Transverse colon (tissue), 4 donors: Measurements from ENCODE around the gene C9orf50. TPM values are rescaled to one million over a fixed set of nuclear protein-coding genes. Genes with fewer than 3 reads are reported as not detected.
A peak's percentile ranks its signal among the peaks of the same experiment; 100 is the strongest.

Source experiments
- DNase-seq: peaks from one replicate; pipeline ENCODE4 v3.0.0-alpha.2; 2019
- H3K27ac ChIP-seq, 4 donors: fragments of 200-600 bp; sonication (generic); 2 replicates each; pipeline ENCODE4 v1.5.1; 2016 to 2018; ENCODE audit warnings: inconsistent platforms in 4 of 4
- H3K27me3 ChIP-seq: fragments of 200-600 bp; sonication (generic); 2 replicates; pipeline ENCODE4 v1.5.1; 2017; ENCODE audit warnings: inconsistent platforms
- H3K36me3 ChIP-seq, 4 donors: fragments of 200-600 bp; sonication (generic); 2 replicates each; pipeline ENCODE4 v1.5.1; 2017 to 2019; ENCODE audit warnings: inconsistent platforms in 4 of 4
- H3K4me1 ChIP-seq, 4 donors: fragments of 200-600 bp; sonication (generic); 2 replicates each; pipeline ENCODE4 v1.5.1; 2017 to 2020; ENCODE audit warnings: inconsistent platforms in 4 of 4
- H3K4me3 ChIP-seq, 4 donors: fragments of 200-600 bp; sonication (generic); 1 replicate in 1 of 4; 2 replicates in 3 of 4; pipeline versions ENCODE4 v1.5.1 to v1.6.1; 2017 to 2019; ENCODE audit warnings: inconsistent platforms in 4 of 4
- H3K9me3 ChIP-seq, 2 donors: fragments of 200-600 bp; sonication (generic); 2 replicates each; pipeline ENCODE4 v1.5.1; 2017 to 2019; ENCODE audit warnings: inconsistent platforms in 2 of 2
- EP300 ChIP-seq: sonication (generic); formaldehyde crosslinking; IDR thresholded peaks from one replicate; pipeline ENCODE4 v1.6.1; 2017; ENCODE audit warnings: antibody characterized with exemption, low read depth
- POLR2A ChIP-seq: fragments of 450-650 bp; IDR thresholded peaks from one replicate; pipeline ENCODE4 v1.6.1; 2016; ENCODE audit warnings: antibody characterized with exemption, mild to moderate bottlenecking, moderate library complexity
- POLR2AphosphoS5 ChIP-seq, 3 donors: sonication (generic); formaldehyde crosslinking; IDR thresholded peaks; one replicate each; pipeline ENCODE4 v1.6.1; 2016; ENCODE audit warnings: antibody characterized with exemption in 3 of 3
- WGBS, 2 donors: methylation state at CpG; one replicate each; pipeline ENCODE4 v1.1.5; 2018; ENCODE audit warnings: low coverage in 1 of 2; 5-methylcytosine and 5-hydroxymethylcytosine counted together
- in situ Hi-C, 4 donors: fragments of 200-750 bp; cut with MboI; loops; one replicate each; pipeline versions ENCODE4 v1.15.0 to v1.15.1; 2017; ENCODE audit warnings: low sequenced_read_pairs in 3 of 4, low pct_ligation_motif_present in 1 of 4, low pct_unique_long_range_greater_than_20kb in 1 of 4
- intact Hi-C: fragments of 100-400 bp; cut with DNase I; formaldehyde crosslinking; loops from one replicate; pipeline ENCODE4 v1.15.1; 2023; ENCODE audit warnings: low total_unique reads
- total RNA-seq, 4 donors: library from RNA; depleted of rRNA; stranded (reverse); fragments of >200 nt; gene quantifications; one replicate each; pipeline ENCODE4 v1.1.0, GENCODE V29; 2016
- TF ChIP-seq, protein P1 (sequence below), 5 experiments: fragments of 200-600 bp in 3 of 5; fragments of 450-650 bp in 2 of 5; sonication (generic) in 3 of 5; IDR thresholded peaks; 1 replicate in 2 of 5; 2 replicates in 3 of 5; pipeline ENCODE4 v1.5.1; 2016 to 2017; ENCODE audit warnings: antibody characterized with exemption in 5 of 5, inconsistent platforms in 3 of 5, mild to moderate bottlenecking in 2 of 5, moderate library complexity in 1 of 5

Gene C9orf50
- total RNA-seq, 4 donors from 2014 or later, result not detected

GRCh38 chr9:129630967-129631673 lies 10.2 kb upstream of the C9orf50 start:
- no peaks in the 10 kb centered on the region for H3K27me3 ChIP-seq
- no peak overlapping the region for H3K27ac ChIP-seq
- WGBS, 2 donors, result 76 to 89% methylated on average over 5 to 21 of the region's 21 CpGs
- peaks cover 0 to 22% (median 8%) of the 10 kb centered on the region in 4 donors for H3K36me3 ChIP-seq
- in situ Hi-C loops (no loop called here), intact Hi-C loops (no loop called here)
- no peak for TF ChIP-seq POLR2A
- TF ChIP-seq POLR2AphosphoS5 (IDR thresholded peaks at IDR 0.05), result no peak
- TF ChIP-seq EP300, result no peak
- TF ChIP-seq, protein P1, sequence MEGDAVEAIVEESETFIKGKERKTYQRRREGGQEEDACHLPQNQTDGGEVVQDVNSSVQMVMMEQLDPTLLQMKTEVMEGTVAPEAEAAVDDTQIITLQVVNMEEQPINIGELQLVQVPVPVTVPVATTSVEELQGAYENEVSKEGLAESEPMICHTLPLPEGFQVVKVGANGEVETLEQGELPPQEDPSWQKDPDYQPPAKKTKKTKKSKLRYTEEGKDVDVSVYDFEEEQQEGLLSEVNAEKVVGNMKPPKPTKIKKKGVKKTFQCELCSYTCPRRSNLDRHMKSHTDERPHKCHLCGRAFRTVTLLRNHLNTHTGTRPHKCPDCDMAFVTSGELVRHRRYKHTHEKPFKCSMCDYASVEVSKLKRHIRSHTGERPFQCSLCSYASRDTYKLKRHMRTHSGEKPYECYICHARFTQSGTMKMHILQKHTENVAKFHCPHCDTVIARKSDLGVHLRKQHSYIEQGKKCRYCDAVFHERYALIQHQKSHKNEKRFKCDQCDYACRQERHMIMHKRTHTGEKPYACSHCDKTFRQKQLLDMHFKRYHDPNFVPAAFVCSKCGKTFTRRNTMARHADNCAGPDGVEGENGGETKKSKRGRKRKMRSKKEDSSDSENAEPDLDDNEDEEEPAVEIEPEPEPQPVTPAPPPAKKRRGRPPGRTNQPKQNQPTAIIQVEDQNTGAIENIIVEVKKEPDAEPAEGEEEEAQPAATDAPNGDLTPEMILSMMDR (IDR thresholded peaks at IDR 0.05), result no peak
- no peak overlapping the region for H3K4me3 ChIP-seq
- H3K9me3 ChIP-seq, result no peaks in the 10 kb centered on the region
- no peak for DNase-seq
- H3K4me1 ChIP-seq, result peaks cover 17 to 45% (median 25%) of the 10 kb centered on the region in 4 donors

DNA sequence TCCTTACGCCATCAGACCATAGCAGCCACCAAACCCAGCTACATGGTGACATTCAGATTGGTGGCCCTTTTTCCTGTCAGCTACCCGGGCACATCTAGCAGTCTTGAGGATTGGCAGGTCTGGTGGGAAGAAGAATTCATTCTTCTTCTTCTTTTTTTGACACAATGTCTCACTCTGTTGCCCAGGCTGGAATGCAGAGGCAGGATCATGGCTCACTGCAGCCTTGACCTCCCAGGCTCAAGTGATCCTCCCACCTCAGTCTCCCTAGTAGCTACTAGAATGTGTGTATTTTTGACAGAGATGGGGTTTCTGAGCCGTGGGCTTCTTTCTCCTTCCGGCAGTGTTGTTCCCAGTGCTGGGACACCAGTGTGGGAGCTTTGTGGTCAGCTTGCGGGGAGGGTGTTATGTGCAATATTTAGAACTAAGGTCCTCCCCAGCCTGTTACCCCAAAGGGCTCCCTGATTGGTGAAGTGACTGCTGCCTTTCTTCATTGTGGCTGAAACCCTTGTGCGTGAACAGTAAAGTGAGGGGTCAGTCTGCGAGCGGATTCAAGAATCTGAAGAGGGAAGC lies 8.4 kb upstream of the C9orf50 start:
- Histone ChIP-seq H3K4me1 (peaks cover 22 to 54% (median 26%) of the 10 kb centered on the region in 4 donors), H3K36me3 (peaks cover 0 to 7% (median under 1%) of the 10 kb centered on the region in 4 donors)
- intact Hi-C loops, result no loop called here

DNA sequence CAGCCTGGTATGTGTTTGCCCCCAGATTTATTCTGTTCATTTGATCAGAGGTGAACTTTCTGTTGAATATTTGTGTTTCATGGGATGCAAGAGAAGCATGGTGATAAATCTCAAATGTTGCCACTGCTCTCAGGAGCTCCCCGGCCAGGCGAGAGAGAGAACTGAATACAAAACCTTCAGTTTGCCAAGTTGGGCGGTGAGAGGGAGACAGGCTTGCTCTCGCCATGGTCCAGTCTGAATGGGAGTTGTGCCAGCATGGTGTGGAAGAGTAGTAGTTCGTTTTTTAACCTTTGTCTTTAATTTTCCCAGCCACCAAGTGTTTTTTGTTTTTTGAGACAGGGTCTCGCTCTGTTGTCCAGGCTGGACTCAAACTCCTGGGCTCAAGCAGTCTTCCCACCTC lies 7.8 kb upstream of the C9orf50 start:
- Histone ChIP-seq H3K27me3 (no peaks in the 10 kb centered on the region), H3K36me3 (peaks cover 0 to under 1% (median 0%) of the 10 kb centered on the region in 4 donors), H3K27ac (no peak overlapping the region), H3K4me1 (peaks cover 22 to 54% (median 26%) of the 10 kb centered on the region in 4 donors), H3K9me3 (no peaks in the 10 kb centered on the region), H3K4me3 (no peak overlapping the region)
- in situ Hi-C loops (no loop called here), intact Hi-C loops (no loop called here)
- DNase-seq, result no peak
- TF ChIP-seq EP300 (no peak), POLR2A (no peak), POLR2AphosphoS5 (IDR thresholded peaks at IDR 0.05) (no peak)
- TF ChIP-seq, protein P1 (IDR thresholded peaks at IDR 0.05), result no peak
- 59 to 80% methylated on average over 5 to 6 of the region's 6 CpGs for WGBS, 2 donors

More for the DNA sequence above, 8.4 kb upstream of the C9orf50 start:
- no peaks in the 10 kb centered on the region for H3K9me3 ChIP-seq
- H3K27me3 ChIP-seq, result no peaks in the 10 kb centered on the region
- in situ Hi-C loops, result no loop called here
- no peak overlapping the region for H3K4me3 ChIP-seq
- DNase-seq, result no peak
- WGBS, 2 donors, result 81% methylated on average over 8 of the region's 8 CpGs; no CpG with 5 or more reads in 1 of the 2 donors
- TF ChIP-seq, protein P1 (IDR thresholded peaks at IDR 0.05), result no peak
- no peak for TF ChIP-seq POLR2A
- no peak for TF ChIP-seq POLR2AphosphoS5 (IDR thresholded peaks at IDR 0.05)
- TF ChIP-seq EP300, result no peak
- no peak overlapping the region for H3K27ac ChIP-seq

GRCh38 chr9:129627556-129628440 lies 6.9 kb upstream of the C9orf50 start:
- no peaks in the 10 kb centered on the region for H3K9me3 ChIP-seq
- H3K27ac ChIP-seq, result peak overlapping the region; percentile 88 to 93 (median 90)
- WGBS, 2 donors, result 61 to 63% methylated on average over 5 to 11 of the region's 12 CpGs
- peaks cover 22 to 54% (median 26%) of the 10 kb centered on the region in 4 donors for H3K4me1 ChIP-seq
- TF ChIP-seq POLR2AphosphoS5 (IDR thresholded peaks at IDR 0.05) (no peak), POLR2A (no peak), EP300 (no peak)
- TF ChIP-seq, protein P1 (IDR thresholded peaks at IDR 0.05), result no peak
- in situ Hi-C loops, result no loop called here
- no peaks in the 10 kb centered on the region for H3K27me3 ChIP-seq
- H3K36me3 ChIP-seq, result no peaks in the 10 kb centered on the region
- peak overlapping the region in 3 of 4 donors; percentile 58 to 79 (median 62) for H3K4me3 ChIP-seq
- intact Hi-C loops, result no loop called here
- DNase-seq, result no peak
